Measurements from ENCODE around the gene C7orf25. TPM values are rescaled to one million over a fixed set of nuclear protein-coding genes. Genes with fewer than 3 reads are reported as not detected.

The C7orf25 gene
- polyA plus RNA-seq, 4 donors, result 3.8 to 5.1 (median 4.2) TPM

DNA sequence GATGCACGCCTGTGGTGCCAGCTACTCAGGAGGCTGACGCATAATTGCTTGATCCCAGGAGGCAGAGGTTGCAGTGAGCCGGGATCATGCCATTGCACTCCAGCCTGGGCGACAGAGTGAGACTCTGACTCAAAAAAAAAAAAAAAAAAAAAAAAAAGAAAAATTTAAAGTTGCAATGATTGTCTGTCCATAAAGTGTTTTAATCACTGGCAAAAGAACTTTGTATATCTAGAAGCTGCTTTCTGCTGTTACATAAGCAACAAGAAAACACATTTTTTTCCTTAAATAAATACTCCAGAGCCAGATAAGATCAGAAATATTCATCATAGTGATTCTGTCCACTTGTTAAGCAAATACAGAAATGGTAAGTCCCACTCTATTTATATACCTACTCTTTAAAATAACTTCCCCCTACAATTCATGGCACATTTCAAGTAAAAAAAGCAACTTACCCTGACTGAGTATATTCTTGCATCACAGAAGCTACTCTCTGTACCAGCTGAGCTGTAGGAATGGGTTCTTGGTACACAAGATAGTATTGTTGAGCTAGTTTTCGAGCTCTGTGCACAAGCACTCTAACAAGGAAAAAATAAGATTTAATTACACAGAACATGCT is 12.5 kb upstream of the C7orf25 start:
- Histone ChIP-seq H3K9me3 (ENCODE audit: control insufficient read depth in 2 of 2, insufficient read depth in 1 of 2, low read depth in 1 of 2, low read length in 1 of 2) (no peaks in the 10 kb centered on the region), H3K4me3 (ENCODE audit: low read depth in 1 of 3, low read length in 3 of 3) (no peak overlapping the region), H3K27ac (ENCODE audit: low read depth in 1 of 3, low read length in 2 of 3) (no peak overlapping the region), H3K27me3 (ENCODE audit: control insufficient read depth in 3 of 3, insufficient read depth in 3 of 3, low read length in 3 of 3) (no peaks in the 10 kb centered on the region), H3K4me1 (ENCODE audit: control insufficient read depth in 3 of 3, insufficient read depth in 2 of 3, low read depth in 1 of 3, low read length in 2 of 3) (peaks cover 0 to 3% (median under 1%) of the 10 kb centered on the region in 3 donors), H3K36me3 (ENCODE audit: control insufficient read depth in 3 of 3, insufficient read depth in 2 of 3, low read depth in 1 of 3, low read length in 3 of 3) (peaks cover 9 to 13% (median 12%) of the 10 kb centered on the region in 3 donors)
- no peak for FAIRE-seq
- 85 to 93% (median 89%) methylated on average over 5 of the region's 5 CpGs for WGBS, 3 donors
- DNase-seq, result no peak

DNA sequence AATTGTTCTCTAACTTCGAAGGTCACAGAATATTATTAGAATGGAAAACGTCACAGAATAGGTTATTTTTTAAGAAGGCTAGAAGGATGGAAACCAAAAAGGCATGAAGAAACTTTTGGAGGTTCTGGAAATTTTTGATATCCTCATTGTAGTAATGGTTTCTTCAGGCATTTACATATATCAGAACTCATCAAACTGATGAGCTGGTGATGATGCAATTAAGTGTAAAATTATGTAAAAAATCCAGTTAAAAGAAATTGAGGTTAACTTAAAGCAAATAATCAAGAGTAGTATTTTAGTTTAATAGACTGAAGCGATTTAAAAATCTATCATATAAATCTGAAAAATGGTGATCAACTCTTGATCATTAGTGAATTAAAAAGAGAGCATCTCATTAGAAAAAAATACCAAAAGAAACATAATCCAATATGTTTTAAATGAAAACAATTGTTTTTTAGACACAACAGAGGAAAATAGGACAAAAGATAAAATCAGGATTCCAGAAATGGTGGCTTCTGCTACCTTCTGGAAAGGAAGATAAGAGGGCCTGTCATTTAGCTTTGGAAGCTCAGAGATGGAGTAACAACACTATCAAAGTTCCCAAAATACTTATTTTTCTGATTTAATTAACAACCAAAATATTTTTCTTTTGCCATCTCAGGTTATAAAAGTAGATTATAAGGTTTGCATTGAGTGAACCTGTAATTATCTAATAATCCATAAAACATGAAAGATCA is 10.3 kb upstream of the C7orf25 start:
- no peak for FAIRE-seq
- no peaks in the 10 kb centered on the region for H3K9me3 ChIP-seq (ENCODE audit: control insufficient read depth in 2 of 2, insufficient read depth in 1 of 2, low read depth in 1 of 2, low read length in 1 of 2)
- no peaks in the 10 kb centered on the region for H3K4me1 ChIP-seq (ENCODE audit: control insufficient read depth in 3 of 3, insufficient read depth in 2 of 3, low read depth in 1 of 3, low read length in 2 of 3)
- no peak overlapping the region for H3K4me3 ChIP-seq (ENCODE audit: low read depth in 1 of 3, low read length in 3 of 3)
- H3K36me3 ChIP-seq (ENCODE audit: control insufficient read depth in 3 of 3, insufficient read depth in 2 of 3, low read depth in 1 of 3, low read length in 3 of 3), result peaks cover 14 to 21% (median 17%) of the 10 kb centered on the region in 3 donors
- DNase-seq, result no peak
- no peak overlapping the region for H3K27ac ChIP-seq (ENCODE audit: low read depth in 1 of 3, low read length in 2 of 3)
- 85 to 93% (median 92%) methylated on average over 3 of the region's 3 CpGs for WGBS, 3 donors
- H3K27me3 ChIP-seq (ENCODE audit: control insufficient read depth in 3 of 3, insufficient read depth in 3 of 3, low read length in 3 of 3), result no peaks in the 10 kb centered on the region

GRCh38 chr7:42915356-42915755 is 3.5 kb upstream of the C7orf25 start:
- Histone ChIP-seq H3K36me3 (ENCODE audit: control insufficient read depth in 3 of 3, insufficient read depth in 2 of 3, low read depth in 1 of 3, low read length in 3 of 3) (peaks cover 10 to 17% (median 13%) of the 10 kb centered on the region in 3 donors), H3K27ac (ENCODE audit: low read depth in 1 of 3, low read length in 2 of 3) (no peak overlapping the region), H3K27me3 (ENCODE audit: control insufficient read depth in 3 of 3, insufficient read depth in 3 of 3, low read length in 3 of 3) (no peaks in the 10 kb centered on the region), H3K9me3 (ENCODE audit: control insufficient read depth in 2 of 2, insufficient read depth in 1 of 2, low read depth in 1 of 2, low read length in 1 of 2) (no peaks in the 10 kb centered on the region), H3K4me3 (ENCODE audit: low read depth in 1 of 3, low read length in 3 of 3) (no peak overlapping the region), H3K4me1 (ENCODE audit: control insufficient read depth in 3 of 3, insufficient read depth in 2 of 3, low read depth in 1 of 3, low read length in 2 of 3) (peaks cover 0 to 8% (median 0%) of the 10 kb centered on the region in 3 donors)
- no peak for DNase-seq
- 59 to 71% (median 70%) methylated on average over 1 of the region's 1 CpG for WGBS, 3 donors
- FAIRE-seq, result no peak

GRCh38 chr7:42914421-42915045 is 2.7 kb upstream of the C7orf25 start:
- Histone ChIP-seq H3K27ac (ENCODE audit: low read depth in 1 of 3, low read length in 2 of 3) (no peak overlapping the region), H3K4me1 (ENCODE audit: control insufficient read depth in 3 of 3, insufficient read depth in 2 of 3, low read depth in 1 of 3, low read length in 2 of 3) (peaks cover 0 to 8% (median 0%) of the 10 kb centered on the region in 3 donors), H3K4me3 (ENCODE audit: low read depth in 1 of 3, low read length in 3 of 3) (no peak overlapping the region), H3K27me3 (ENCODE audit: control insufficient read depth in 3 of 3, insufficient read depth in 3 of 3, low read length in 3 of 3) (no peaks in the 10 kb centered on the region), H3K9me3 (ENCODE audit: control insufficient read depth in 2 of 2, insufficient read depth in 1 of 2, low read depth in 1 of 2, low read length in 1 of 2) (no peaks in the 10 kb centered on the region), H3K36me3 (ENCODE audit: control insufficient read depth in 3 of 3, insufficient read depth in 2 of 3, low read depth in 1 of 3, low read length in 3 of 3) (peaks cover 10 to 19% (median 10%) of the 10 kb centered on the region in 3 donors)
- WGBS, 3 donors, result 55 to 65% (median 64%) methylated on average over 5 of the region's 5 CpGs
- FAIRE-seq (no peak), DNase-seq (no peak)

DNA sequence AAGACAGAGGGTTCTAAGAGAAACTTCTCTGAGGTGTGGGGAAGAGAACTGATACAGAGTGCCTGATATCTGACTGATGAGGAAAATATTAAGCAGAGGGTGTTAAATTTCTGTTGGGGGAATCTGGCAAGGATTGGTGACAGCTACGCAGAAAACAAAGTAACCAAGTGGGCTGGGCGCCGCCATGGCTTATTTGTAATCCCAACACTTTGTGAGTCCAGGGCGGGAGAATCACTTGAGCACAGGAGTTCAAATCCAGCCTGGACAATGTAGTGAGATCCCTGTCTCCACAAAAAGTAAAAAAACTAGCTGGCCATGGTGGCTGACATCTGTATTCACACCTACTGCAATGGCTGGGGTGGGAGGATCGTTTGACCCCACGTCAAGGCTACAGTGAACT is 2.1 kb upstream of the C7orf25 start:
- 74 to 78% (median 77%) methylated on average over 6 of the region's 6 CpGs for WGBS, 3 donors

GRCh38 chr7:42913591-42913990 is 1.7 kb upstream of the C7orf25 start:
- H3K27me3 ChIP-seq (ENCODE audit: control insufficient read depth in 3 of 3, insufficient read depth in 3 of 3, low read length in 3 of 3), result no peaks in the 10 kb centered on the region
- peak overlapping the region in 1 of 3 donors; percentile 2 for H3K27ac ChIP-seq (ENCODE audit: low read depth in 1 of 3, low read length in 2 of 3)
- WGBS, 3 donors, result 63 to 68% (median 65%) methylated on average over 2 of the region's 2 CpGs
- H3K36me3 ChIP-seq (ENCODE audit: control insufficient read depth in 3 of 3, insufficient read depth in 2 of 3, low read depth in 1 of 3, low read length in 3 of 3), result peaks cover 7 to 14% (median 10%) of the 10 kb centered on the region in 3 donors
- H3K4me1 ChIP-seq (ENCODE audit: control insufficient read depth in 3 of 3, insufficient read depth in 2 of 3, low read depth in 1 of 3, low read length in 2 of 3), result peaks cover 0 to 8% (median 0%) of the 10 kb centered on the region in 3 donors
- DNase-seq (no peak), FAIRE-seq (no peak)
- no peak overlapping the region for H3K4me3 ChIP-seq (ENCODE audit: low read depth in 1 of 3, low read length in 3 of 3)
- H3K9me3 ChIP-seq (ENCODE audit: control insufficient read depth in 2 of 2, insufficient read depth in 1 of 2, low read depth in 1 of 2, low read length in 1 of 2), result no peaks in the 10 kb centered on the region

More for the DNA sequence above, 2.1 kb upstream of the C7orf25 start:
- FAIRE-seq (no peak), DNase-seq (no peak)
- Histone ChIP-seq H3K27ac (ENCODE audit: low read depth in 1 of 3, low read length in 2 of 3) (peak overlapping the region in 1 of 3 donors; percentile 2), H3K4me3 (ENCODE audit: low read depth in 1 of 3, low read length in 3 of 3) (no peak overlapping the region), H3K4me1 (ENCODE audit: control insufficient read depth in 3 of 3, insufficient read depth in 2 of 3, low read depth in 1 of 3, low read length in 2 of 3) (peaks cover 0 to 8% (median 0%) of the 10 kb centered on the region in 3 donors), H3K27me3 (ENCODE audit: control insufficient read depth in 3 of 3, insufficient read depth in 3 of 3, low read length in 3 of 3) (no peaks in the 10 kb centered on the region), H3K9me3 (ENCODE audit: control insufficient read depth in 2 of 2, insufficient read depth in 1 of 2, low read depth in 1 of 2, low read length in 1 of 2) (no peaks in the 10 kb centered on the region), H3K36me3 (ENCODE audit: control insufficient read depth in 3 of 3, insufficient read depth in 2 of 3, low read depth in 1 of 3, low read length in 3 of 3) (peaks cover 7 to 17% (median 10%) of the 10 kb centered on the region in 3 donors)

GRCh38 chr7:42910306-42910705 is 1.6 kb downstream of the C7orf25 start:
- no peak overlapping the region for H3K27ac ChIP-seq (ENCODE audit: low read depth in 1 of 3, low read length in 2 of 3)
- H3K36me3 ChIP-seq (ENCODE audit: control insufficient read depth in 3 of 3, insufficient read depth in 2 of 3, low read depth in 1 of 3, low read length in 3 of 3), result peaks cover 0 to 2% (median 0%) of the 10 kb centered on the region in 3 donors
- no peaks in the 10 kb centered on the region for H3K27me3 ChIP-seq (ENCODE audit: control insufficient read depth in 3 of 3, insufficient read depth in 3 of 3, low read length in 3 of 3)
- FAIRE-seq (no peak), DNase-seq (no peak)
- H3K4me1 ChIP-seq (ENCODE audit: control insufficient read depth in 3 of 3, insufficient read depth in 2 of 3, low read depth in 1 of 3, low read length in 2 of 3), result peaks cover 0 to 23% (median 2%) of the 10 kb centered on the region in 3 donors
- H3K4me3 ChIP-seq (ENCODE audit: low read depth in 1 of 3, low read length in 3 of 3), result no peak overlapping the region
- 90 to 98% (median 97%) methylated on average over 2 of the region's 2 CpGs for WGBS, 3 donors
- no peaks in the 10 kb centered on the region for H3K9me3 ChIP-seq (ENCODE audit: control insufficient read depth in 2 of 2, insufficient read depth in 1 of 2, low read depth in 1 of 2, low read length in 1 of 2)

DNA sequence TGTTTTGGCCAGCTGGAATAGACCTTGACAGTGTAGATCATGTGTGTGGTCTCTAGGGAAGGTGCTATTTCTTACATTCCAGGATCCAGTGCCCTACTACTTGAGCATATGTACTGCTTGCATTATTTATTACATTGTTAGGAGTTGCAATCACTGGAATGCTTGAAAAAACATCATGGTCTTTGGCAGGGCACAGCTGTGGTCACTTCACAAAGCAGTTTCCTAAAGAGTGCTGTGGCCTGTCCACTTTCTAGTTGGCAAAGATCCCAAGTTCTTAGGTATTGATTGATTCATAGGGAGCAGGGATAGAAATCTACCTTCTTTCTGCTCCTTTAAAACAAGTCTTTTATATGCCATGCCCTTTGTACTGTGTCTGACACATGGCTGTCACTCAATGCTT is 4.6 kb downstream of the C7orf25 start:
- H3K4me3 ChIP-seq (ENCODE audit: low read depth in 1 of 3, low read length in 3 of 3), result no peak overlapping the region
- H3K9me3 ChIP-seq (ENCODE audit: control insufficient read depth in 2 of 2, insufficient read depth in 1 of 2, low read depth in 1 of 2, low read length in 1 of 2), result no peaks in the 10 kb centered on the region
- DNase-seq (peak; percentile 25 to 43), FAIRE-seq (no peak)
- H3K36me3 ChIP-seq (ENCODE audit: control insufficient read depth in 3 of 3, insufficient read depth in 2 of 3, low read depth in 1 of 3, low read length in 3 of 3), result peaks cover 0 to 2% (median 0%) of the 10 kb centered on the region in 3 donors
- no peaks in the 10 kb centered on the region for H3K27me3 ChIP-seq (ENCODE audit: control insufficient read depth in 3 of 3, insufficient read depth in 3 of 3, low read length in 3 of 3)
- peaks cover 0 to 19% (median 2%) of the 10 kb centered on the region in 3 donors for H3K4me1 ChIP-seq (ENCODE audit: control insufficient read depth in 3 of 3, insufficient read depth in 2 of 3, low read depth in 1 of 3, low read length in 2 of 3)
- H3K27ac ChIP-seq (ENCODE audit: low read depth in 1 of 3, low read length in 2 of 3), result no peak overlapping the region

Measured in small intestine (tissue), 7 donors.